GM12801 (cell line): ENCODE data around the gene CCDC149.

ENCODE experiments used
- CTCF ChIP-seq: IDR thresholded peaks from one replicate; pipeline ENCODE4 v1.5.1; 2011; ENCODE audit warnings: control low read depth; ENCODE audit not compliant: insufficient read length; ENCODE audit errors: extremely low read depth

CCDC149 gene

GRCh38 chr4:24783506-24783905, 129.3 kb downstream of the CCDC149 start:
- TF ChIP-seq CTCF, result no peak

GRCh38 chr4:24781999-24782745, 130.7 kb downstream of the CCDC149 start:
- TF ChIP-seq CTCF, result no peak

- no peak for TF ChIP-seq CTCF
Measured at GRCh38 chr4:24780936-24781495, 131.8 kb downstream of the CCDC149 start.

- TF ChIP-seq CTCF, result no peak
Measured at GRCh38 chr4:24778464-24779225, 134.2 kb downstream of the CCDC149 start.

GRCh38 chr4:24777536-24778463, 135.0 kb downstream of the CCDC149 start:
- TF ChIP-seq CTCF, result no peak

GRCh38 chr4:24775750-24776149, 137.1 kb downstream of the CCDC149 start:
- no peak for TF ChIP-seq CTCF
